Osteocyte (in vitro differentiated cells): Measurements from ENCODE around the gene ERN2. TPM values are rescaled to one million over a fixed set of nuclear protein-coding genes. Genes with fewer than 3 reads are reported as not detected.

ENCODE experiments used
- DNase-seq: peaks from one replicate; pipeline ENCODE4 v3.0.0; 2021; ENCODE audit warnings: mixed read lengths; ENCODE audit not compliant: unreplicated experiment; ENCODE audit errors: extremely low spot score
- H3K27ac Mint-ChIP-seq: one replicate; pipeline ENCODE4 v1.8.0; 2021; ENCODE audit warnings: mild to moderate bottlenecking, mixed read lengths; ENCODE audit not compliant: unreplicated experiment
- H3K27me3 Mint-ChIP-seq: one replicate; pipeline ENCODE4 v1.8.0; 2021; ENCODE audit warnings: mixed read lengths; ENCODE audit not compliant: unreplicated experiment
- H3K36me3 Mint-ChIP-seq: one replicate; pipeline ENCODE4 v1.8.0; 2021; ENCODE audit warnings: mixed read lengths; ENCODE audit not compliant: unreplicated experiment
- H3K4me1 Mint-ChIP-seq: one replicate; pipeline ENCODE4 v1.8.0; 2021; ENCODE audit warnings: mixed read lengths; ENCODE audit not compliant: unreplicated experiment
- H3K4me3 Mint-ChIP-seq: one replicate; pipeline ENCODE4 v1.8.0; 2021; ENCODE audit warnings: mild to moderate bottlenecking, moderate library complexity, mixed read lengths; ENCODE audit not compliant: unreplicated experiment
- H3K9me3 Mint-ChIP-seq: one replicate; pipeline ENCODE4 v1.8.0; 2021; ENCODE audit warnings: mixed read lengths; ENCODE audit not compliant: unreplicated experiment
- total RNA-seq: library from RNA; stranded (reverse); gene quantifications from 2 replicates; pipeline ENCODE4 v1.2.1, GENCODE V29; 2021
- TF ChIP-seq, protein P1 (sequence below): fragments of 200-600 bp; sonication (generic); IDR thresholded peaks from 2 replicates; pipeline ENCODE4 v1.5.0; 2021; ENCODE audit warnings: antibody characterized with exemption, mild to moderate bottlenecking, moderate library complexity

Gene ERN2
- total RNA-seq, 1 donor from 2014 or later, result not detected

DNA sequence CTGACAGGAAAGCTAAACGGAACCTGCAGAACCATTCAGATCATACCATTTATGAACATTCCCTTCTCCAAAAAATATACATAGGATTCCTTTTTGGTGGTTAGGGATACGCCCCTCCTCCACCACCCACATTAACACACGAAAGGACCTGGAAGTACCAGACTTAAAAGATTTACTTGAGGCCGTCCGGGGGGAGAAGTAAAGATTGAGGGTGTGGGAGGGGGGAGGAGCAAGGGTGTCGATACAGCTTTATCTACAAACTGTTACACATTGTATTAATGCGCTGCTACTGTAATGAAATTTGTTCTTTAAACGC is 72.4 kb downstream of the ERN2 start:
- TF ChIP-seq, protein P1, sequence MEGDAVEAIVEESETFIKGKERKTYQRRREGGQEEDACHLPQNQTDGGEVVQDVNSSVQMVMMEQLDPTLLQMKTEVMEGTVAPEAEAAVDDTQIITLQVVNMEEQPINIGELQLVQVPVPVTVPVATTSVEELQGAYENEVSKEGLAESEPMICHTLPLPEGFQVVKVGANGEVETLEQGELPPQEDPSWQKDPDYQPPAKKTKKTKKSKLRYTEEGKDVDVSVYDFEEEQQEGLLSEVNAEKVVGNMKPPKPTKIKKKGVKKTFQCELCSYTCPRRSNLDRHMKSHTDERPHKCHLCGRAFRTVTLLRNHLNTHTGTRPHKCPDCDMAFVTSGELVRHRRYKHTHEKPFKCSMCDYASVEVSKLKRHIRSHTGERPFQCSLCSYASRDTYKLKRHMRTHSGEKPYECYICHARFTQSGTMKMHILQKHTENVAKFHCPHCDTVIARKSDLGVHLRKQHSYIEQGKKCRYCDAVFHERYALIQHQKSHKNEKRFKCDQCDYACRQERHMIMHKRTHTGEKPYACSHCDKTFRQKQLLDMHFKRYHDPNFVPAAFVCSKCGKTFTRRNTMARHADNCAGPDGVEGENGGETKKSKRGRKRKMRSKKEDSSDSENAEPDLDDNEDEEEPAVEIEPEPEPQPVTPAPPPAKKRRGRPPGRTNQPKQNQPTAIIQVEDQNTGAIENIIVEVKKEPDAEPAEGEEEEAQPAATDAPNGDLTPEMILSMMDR, result no peak
- H3K27me3 Mint-ChIP-seq, result no peaks in the 10 kb centered on the region
- peaks cover 14% of the 10 kb centered on the region for H3K36me3 Mint-ChIP-seq
- no peak for DNase-seq
- H3K4me1 Mint-ChIP-seq, result peaks cover 26% of the 10 kb centered on the region
- H3K9me3 Mint-ChIP-seq, result no peaks in the 10 kb centered on the region
- peak overlapping the region; percentile 97 for H3K27ac Mint-ChIP-seq
- H3K4me3 Mint-ChIP-seq, result peak overlapping the region; percentile 99

Other genes with a start within 250 kb of the ERN2 start
- 59.7 and 64.6 TPM in 2 replicates for gene GGA2, start 202.7 kb downstream of the ERN2 start, total RNA-seq
- gene EARS2, start 155.9 kb downstream of the ERN2 start, total RNA-seq, result 18.7 and 21.1 TPM in 2 replicates
- gene UBFD1, start 155.5 kb downstream of the ERN2 start, total RNA-seq, result 92.1 and 100 TPM in 2 replicates
- 49.7 and 59.4 TPM in 2 replicates for gene NDUFAB1, start 116.9 kb downstream of the ERN2 start, total RNA-seq
- 14.0 and 14.9 TPM in 2 replicates for gene PALB2, start 71.9 kb downstream of the ERN2 start, total RNA-seq
- gene DCTN5, start 71.8 kb downstream of the ERN2 start, total RNA-seq, result 65.3 and 69.7 TPM in 2 replicates
- gene PLK1, start 34.3 kb downstream of the ERN2 start, total RNA-seq, result 16.7 and 17.8 TPM in 2 replicates
- not detected in 2 replicates for gene CHP2, start 41.8 kb upstream of the ERN2 start, total RNA-seq
- not detected in 2 replicates for gene PRKCB, start 122.8 kb upstream of the ERN2 start, total RNA-seq